ENCODE data around the gene GOLPH3.

The GOLPH3 gene

DNA sequence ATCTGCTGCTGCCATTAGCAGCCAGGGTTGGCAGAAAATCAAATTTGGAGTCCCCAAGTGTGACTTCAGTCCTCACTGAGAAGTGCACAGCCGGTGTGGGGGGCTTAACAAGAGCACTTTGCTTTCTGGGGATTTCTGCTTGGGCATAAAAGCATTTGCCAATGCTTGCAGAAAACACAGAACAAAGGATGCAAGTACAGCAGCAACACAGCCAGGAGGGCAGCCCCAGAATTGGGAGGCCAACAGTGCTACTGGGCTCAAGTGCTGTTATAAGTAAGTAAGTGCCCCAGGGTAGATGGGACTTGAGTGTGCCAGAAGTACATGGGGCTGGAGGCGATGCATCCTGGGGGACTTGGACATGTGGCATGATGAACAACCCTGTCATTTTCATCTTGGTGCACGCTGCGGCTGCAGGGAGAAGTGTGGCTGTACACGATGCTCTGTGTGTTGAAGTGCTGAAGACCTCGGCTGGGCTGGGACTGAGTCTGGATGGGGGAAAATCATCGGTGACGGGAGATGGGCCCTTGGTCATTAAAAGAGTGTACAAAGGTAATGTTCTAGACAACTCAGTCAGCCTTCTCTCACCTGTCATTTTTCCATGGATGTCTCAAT is 73.3 kb downstream of the GOLPH3 start:
- no peaks in the 10 kb centered on the region for H3K9me3 ChIP-seq (ENCODE audit: severe bottlenecking)
- no peaks in the 10 kb centered on the region for H3K4me1 ChIP-seq (ENCODE audit: insufficient read depth, poor library complexity, severe bottlenecking)
- no peak overlapping the region for H3K4me3 ChIP-seq (ENCODE audit: severe bottlenecking)
- H3K36me3 ChIP-seq (ENCODE audit: low read depth): peaks cover 69% of the 10 kb centered on the region
- H3K27ac ChIP-seq (ENCODE audit: poor library complexity, severe bottlenecking): no peak overlapping the region
- H3K27me3 ChIP-seq (ENCODE audit: insufficient read depth, poor library complexity, severe bottlenecking): no peaks in the 10 kb centered on the region
- TF ChIP-seq, protein P1, sequence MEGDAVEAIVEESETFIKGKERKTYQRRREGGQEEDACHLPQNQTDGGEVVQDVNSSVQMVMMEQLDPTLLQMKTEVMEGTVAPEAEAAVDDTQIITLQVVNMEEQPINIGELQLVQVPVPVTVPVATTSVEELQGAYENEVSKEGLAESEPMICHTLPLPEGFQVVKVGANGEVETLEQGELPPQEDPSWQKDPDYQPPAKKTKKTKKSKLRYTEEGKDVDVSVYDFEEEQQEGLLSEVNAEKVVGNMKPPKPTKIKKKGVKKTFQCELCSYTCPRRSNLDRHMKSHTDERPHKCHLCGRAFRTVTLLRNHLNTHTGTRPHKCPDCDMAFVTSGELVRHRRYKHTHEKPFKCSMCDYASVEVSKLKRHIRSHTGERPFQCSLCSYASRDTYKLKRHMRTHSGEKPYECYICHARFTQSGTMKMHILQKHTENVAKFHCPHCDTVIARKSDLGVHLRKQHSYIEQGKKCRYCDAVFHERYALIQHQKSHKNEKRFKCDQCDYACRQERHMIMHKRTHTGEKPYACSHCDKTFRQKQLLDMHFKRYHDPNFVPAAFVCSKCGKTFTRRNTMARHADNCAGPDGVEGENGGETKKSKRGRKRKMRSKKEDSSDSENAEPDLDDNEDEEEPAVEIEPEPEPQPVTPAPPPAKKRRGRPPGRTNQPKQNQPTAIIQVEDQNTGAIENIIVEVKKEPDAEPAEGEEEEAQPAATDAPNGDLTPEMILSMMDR (IDR thresholded peaks at IDR 0.05; ENCODE audit: poor library complexity, severe bottlenecking): no peak
- no peak for ATAC-seq (ENCODE audit: low read depth)
- no peak for DNase-seq (ENCODE audit: low spot score)

DNA sequence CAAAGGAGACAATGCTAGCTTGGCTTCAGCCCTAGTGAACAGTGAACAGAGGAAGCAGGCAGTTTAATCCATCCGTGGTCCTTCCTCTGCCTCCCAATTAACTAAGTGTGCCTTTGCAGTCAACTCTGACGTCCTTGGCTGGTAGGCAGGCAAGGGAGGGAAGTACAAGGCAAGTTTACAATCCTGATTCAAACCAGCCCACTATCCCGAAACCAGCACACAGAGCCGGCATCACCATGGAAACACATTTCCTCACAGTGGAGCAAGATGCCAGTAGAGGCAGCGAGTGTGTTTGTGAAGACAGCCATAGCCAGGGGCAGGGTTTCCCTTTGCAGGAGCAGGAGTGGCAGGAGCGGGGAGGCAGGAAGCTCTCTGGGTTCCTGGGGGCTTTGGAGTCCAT is 73.9 kb downstream of the GOLPH3 start:
- Histone ChIP-seq H3K9me3 (ENCODE audit: severe bottlenecking) (no peaks in the 10 kb centered on the region), H3K27ac (ENCODE audit: poor library complexity, severe bottlenecking) (no peak overlapping the region), H3K36me3 (ENCODE audit: low read depth) (peaks cover 63% of the 10 kb centered on the region)

DNA sequence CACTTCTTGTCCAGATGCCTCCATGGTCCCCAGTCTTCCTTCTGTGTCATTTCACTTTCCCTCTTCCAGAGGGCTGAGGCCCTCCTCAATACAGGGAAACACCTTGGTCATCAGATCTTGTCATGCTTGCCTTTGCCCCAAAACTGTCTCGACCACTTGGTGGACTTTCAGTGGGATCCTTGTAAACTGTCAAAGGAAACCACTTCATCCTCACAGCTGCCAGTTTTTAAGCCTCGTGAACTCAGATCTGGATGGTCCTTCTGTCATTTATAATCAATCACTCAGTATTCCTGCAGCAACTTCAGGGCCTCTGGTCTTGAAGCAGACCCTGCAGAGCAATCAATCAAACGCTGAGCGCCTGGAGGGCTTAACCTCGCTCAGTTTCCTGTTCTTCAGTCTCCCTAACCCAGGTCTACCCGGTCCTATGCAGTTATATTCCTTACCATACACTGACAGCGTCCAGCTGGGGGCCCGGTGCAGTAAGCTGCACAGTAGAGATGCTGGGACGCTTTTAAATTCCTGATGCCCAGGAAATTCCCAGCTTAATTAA is 74.6 kb downstream of the GOLPH3 start:
- TF ChIP-seq, protein P1 (IDR thresholded peaks at IDR 0.05; ENCODE audit: poor library complexity, severe bottlenecking): no peak
- Histone ChIP-seq H3K27ac (ENCODE audit: poor library complexity, severe bottlenecking) (no peak overlapping the region), H3K4me1 (ENCODE audit: insufficient read depth, poor library complexity, severe bottlenecking) (no peaks in the 10 kb centered on the region), H3K36me3 (ENCODE audit: low read depth) (peaks cover 61% of the 10 kb centered on the region), H3K4me3 (ENCODE audit: severe bottlenecking) (no peak overlapping the region), H3K9me3 (ENCODE audit: severe bottlenecking) (no peaks in the 10 kb centered on the region), H3K27me3 (ENCODE audit: insufficient read depth, poor library complexity, severe bottlenecking) (no peaks in the 10 kb centered on the region)
- no peak for ATAC-seq (ENCODE audit: low read depth)
- DNase-seq (ENCODE audit: low spot score): no peak

More for the DNA sequence above, 73.9 kb downstream of the GOLPH3 start:
- Histone ChIP-seq H3K4me1 (ENCODE audit: insufficient read depth, poor library complexity, severe bottlenecking) (no peaks in the 10 kb centered on the region), H3K27me3 (ENCODE audit: insufficient read depth, poor library complexity, severe bottlenecking) (no peaks in the 10 kb centered on the region), H3K4me3 (ENCODE audit: severe bottlenecking) (no peak overlapping the region)
- ATAC-seq (ENCODE audit: low read depth) (no peak), DNase-seq (ENCODE audit: low spot score) (no peak)
- TF ChIP-seq, protein P1 (IDR thresholded peaks at IDR 0.05; ENCODE audit: poor library complexity, severe bottlenecking): no peak

DNA sequence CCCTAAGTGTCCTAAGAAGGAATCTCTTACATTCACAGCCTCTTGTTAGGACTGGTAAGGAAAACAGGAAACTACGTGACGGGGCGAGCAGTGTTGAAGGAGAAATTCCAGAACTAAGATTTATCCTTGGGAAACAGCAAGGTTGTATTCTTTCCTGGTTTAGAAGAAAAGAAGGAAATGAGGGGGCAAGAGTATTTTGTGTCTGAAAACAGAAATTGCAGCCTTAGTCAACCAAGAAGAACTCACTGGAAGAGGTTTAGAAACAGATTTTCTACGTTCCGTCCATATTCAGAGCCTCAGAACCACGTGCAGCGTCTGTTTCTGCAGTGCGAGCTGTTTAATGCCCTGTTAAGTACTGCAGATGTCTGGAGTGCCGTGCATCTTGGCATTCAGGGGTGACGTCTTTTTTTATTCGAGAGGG is 75.2 kb downstream of the GOLPH3 start:
- H3K27me3 ChIP-seq (ENCODE audit: insufficient read depth, poor library complexity, severe bottlenecking): no peaks in the 10 kb centered on the region
- H3K4me1 ChIP-seq (ENCODE audit: insufficient read depth, poor library complexity, severe bottlenecking): no peaks in the 10 kb centered on the region
- TF ChIP-seq, protein P1 (IDR thresholded peaks at IDR 0.05; ENCODE audit: poor library complexity, severe bottlenecking): no peak
- H3K36me3 ChIP-seq (ENCODE audit: low read depth): peaks cover 60% of the 10 kb centered on the region
- ATAC-seq (ENCODE audit: low read depth) (no peak), DNase-seq (ENCODE audit: low spot score) (no peak)
- H3K4me3 ChIP-seq (ENCODE audit: severe bottlenecking): no peak overlapping the region
- H3K9me3 ChIP-seq (ENCODE audit: severe bottlenecking): no peaks in the 10 kb centered on the region
- H3K27ac ChIP-seq (ENCODE audit: poor library complexity, severe bottlenecking): no peak overlapping the region

DNA sequence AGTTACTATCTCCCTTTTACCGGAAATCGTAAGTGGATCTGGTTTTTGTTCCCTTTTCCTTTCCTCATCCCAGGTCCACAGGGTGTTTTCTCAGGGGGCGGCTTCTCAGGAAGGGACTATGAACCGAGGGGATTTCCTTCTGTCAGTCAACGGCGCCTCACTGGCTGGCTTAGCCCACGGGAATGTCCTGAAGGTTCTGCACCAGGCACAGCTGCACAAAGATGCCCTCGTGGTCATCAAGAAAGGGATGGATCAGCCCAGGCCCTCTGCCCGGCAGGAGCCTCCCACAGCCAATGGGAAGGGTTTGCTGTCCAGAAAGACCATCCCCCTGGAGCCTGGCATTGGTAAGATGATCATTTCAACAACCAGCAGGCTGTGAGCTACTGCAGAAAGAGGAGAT is 75.8 kb downstream of the GOLPH3 start:
- no peaks in the 10 kb centered on the region for H3K27me3 ChIP-seq (ENCODE audit: insufficient read depth, poor library complexity, severe bottlenecking)
- ATAC-seq (ENCODE audit: low read depth) (no peak), DNase-seq (ENCODE audit: low spot score) (no peak)
- no peaks in the 10 kb centered on the region for H3K9me3 ChIP-seq (ENCODE audit: severe bottlenecking)
- no peak overlapping the region for H3K27ac ChIP-seq (ENCODE audit: poor library complexity, severe bottlenecking)
- no peak overlapping the region for H3K4me3 ChIP-seq (ENCODE audit: severe bottlenecking)
- H3K36me3 ChIP-seq (ENCODE audit: low read depth): peaks cover 54% of the 10 kb centered on the region
- TF ChIP-seq, protein P1 (IDR thresholded peaks at IDR 0.05; ENCODE audit: poor library complexity, severe bottlenecking): no peak
- H3K4me1 ChIP-seq (ENCODE audit: insufficient read depth, poor library complexity, severe bottlenecking): no peaks in the 10 kb centered on the region
